Keratinocyte (primary cell): ENCODE data around the gene EXOSC1.

Source experiments
- EZH2 ChIP-seq: IDR thresholded peaks from one replicate; pipeline ENCODE4 v1.6.1; 2012; ENCODE audit warnings: inconsistent platforms, mild to moderate bottlenecking, low read length, moderate library complexity
- TF ChIP-seq, protein P1 (sequence below), 3 experiments: IDR thresholded peaks in 1 of 3; conservative IDR thresholded peaks in 1 of 3; optimal IDR thresholded peaks in 1 of 3; 2 replicates in 2 of 3; 3 replicates in 1 of 3; pipeline versions ENCODE3 to v1.5.1; 2011; ENCODE audit warnings: low read length in 3 of 3, mild to moderate bottlenecking in 3 of 3, moderate library complexity in 2 of 3, control low read depth in 1 of 3, inconsistent platforms in 1 of 3; ENCODE audit not compliant: insufficient read depth in 2 of 3; ENCODE audit errors: extremely low read depth in 1 of 3

DNA sequence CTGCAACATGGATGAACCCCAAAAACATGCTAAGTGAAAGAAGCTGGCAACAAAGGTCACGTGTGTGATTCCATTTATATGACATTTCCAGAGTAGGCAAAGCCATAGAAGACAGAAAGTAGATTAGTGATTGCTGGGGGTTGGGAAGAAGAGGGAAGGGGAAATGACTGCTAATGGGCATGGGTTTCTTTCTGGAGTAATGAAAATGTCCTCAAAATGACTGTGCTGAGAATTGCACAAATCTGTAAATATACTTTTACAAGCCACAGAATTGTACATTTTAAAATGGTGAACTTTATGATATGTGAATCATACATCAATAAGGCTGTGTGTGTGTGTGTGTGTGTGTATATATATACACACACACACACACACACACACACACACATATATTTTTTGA is 36.6 kb upstream of the EXOSC1 start:
- TF ChIP-seq, protein P1, sequence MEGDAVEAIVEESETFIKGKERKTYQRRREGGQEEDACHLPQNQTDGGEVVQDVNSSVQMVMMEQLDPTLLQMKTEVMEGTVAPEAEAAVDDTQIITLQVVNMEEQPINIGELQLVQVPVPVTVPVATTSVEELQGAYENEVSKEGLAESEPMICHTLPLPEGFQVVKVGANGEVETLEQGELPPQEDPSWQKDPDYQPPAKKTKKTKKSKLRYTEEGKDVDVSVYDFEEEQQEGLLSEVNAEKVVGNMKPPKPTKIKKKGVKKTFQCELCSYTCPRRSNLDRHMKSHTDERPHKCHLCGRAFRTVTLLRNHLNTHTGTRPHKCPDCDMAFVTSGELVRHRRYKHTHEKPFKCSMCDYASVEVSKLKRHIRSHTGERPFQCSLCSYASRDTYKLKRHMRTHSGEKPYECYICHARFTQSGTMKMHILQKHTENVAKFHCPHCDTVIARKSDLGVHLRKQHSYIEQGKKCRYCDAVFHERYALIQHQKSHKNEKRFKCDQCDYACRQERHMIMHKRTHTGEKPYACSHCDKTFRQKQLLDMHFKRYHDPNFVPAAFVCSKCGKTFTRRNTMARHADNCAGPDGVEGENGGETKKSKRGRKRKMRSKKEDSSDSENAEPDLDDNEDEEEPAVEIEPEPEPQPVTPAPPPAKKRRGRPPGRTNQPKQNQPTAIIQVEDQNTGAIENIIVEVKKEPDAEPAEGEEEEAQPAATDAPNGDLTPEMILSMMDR (optimal IDR thresholded peaks at IDR 0.05 in 1 of 3, IDR thresholded peaks at IDR 0.05 in 1 of 3, conservative IDR thresholded peaks at IDR 0.05 in 1 of 3; ENCODE audit: extremely low read depth in 1 of 3, insufficient read depth in 2 of 3, low read length in 3 of 3), result no peak
- no peak for TF ChIP-seq EZH2
